Measurements from ENCODE around the gene SRSF12.
"Not testable (repeated sequence)": the region's sequence is repeated elsewhere in the genome, so short reads cannot be mapped to it uniquely, and the experiment has no call there.

Gene SRSF12

GRCh38 chr6:89133981-89134380 lies 16.1 kb upstream of the SRSF12 start:
- Histone ChIP-seq H3K36me3 (replicated peaks) (no peaks in the 10 kb centered on the region), H3K27ac (no peak overlapping the region), H3K27me3 (replicated peaks) (no peaks in the 10 kb centered on the region), H3K4me3 (ENCODE audit: low read depth, low read length) (no peak overlapping the region)
- TF ChIP-seq CTCF (IDR thresholded peaks at IDR 0.05; ENCODE audit: low read depth, low read length, missing control alignments): no peak
- no peak for DNase-seq
- in situ Hi-C loops (cut with HindIII; ENCODE audit: low pct_ligation_motif_present, low sequenced_read_pairs): no loop called here

DNA sequence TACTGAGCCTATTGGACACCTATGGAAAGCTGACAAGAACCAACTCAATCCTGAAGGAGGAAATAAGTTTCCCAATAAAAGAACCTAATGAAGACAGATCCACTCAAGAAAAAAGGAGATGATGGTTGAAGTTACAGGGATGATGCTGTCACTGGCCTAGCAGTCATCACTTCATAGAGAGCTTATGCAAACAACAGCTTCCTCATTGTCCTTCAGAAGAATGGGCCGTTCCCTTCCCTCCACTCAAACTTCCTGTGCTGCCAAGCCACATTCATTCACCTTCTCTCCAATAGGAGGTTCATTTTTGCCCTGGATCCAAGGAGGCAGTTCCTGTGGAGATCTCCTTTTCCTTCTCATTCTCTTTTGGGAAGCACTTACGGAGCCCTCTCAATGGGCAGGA lies 14.2 kb upstream of the SRSF12 start:
- in situ Hi-C loops (cut with HindIII; ENCODE audit: low pct_ligation_motif_present, low sequenced_read_pairs): no loop called here
- Histone ChIP-seq H3K4me3 (ENCODE audit: low read depth, low read length) (no peak overlapping the region), H3K36me3 (replicated peaks) (no peaks in the 10 kb centered on the region), H3K27me3 (replicated peaks) (no peaks in the 10 kb centered on the region), H3K27ac (no peak overlapping the region)
- no peak for DNase-seq
- TF ChIP-seq CTCF (IDR thresholded peaks at IDR 0.05; ENCODE audit: low read depth, low read length, missing control alignments): no peak

DNA sequence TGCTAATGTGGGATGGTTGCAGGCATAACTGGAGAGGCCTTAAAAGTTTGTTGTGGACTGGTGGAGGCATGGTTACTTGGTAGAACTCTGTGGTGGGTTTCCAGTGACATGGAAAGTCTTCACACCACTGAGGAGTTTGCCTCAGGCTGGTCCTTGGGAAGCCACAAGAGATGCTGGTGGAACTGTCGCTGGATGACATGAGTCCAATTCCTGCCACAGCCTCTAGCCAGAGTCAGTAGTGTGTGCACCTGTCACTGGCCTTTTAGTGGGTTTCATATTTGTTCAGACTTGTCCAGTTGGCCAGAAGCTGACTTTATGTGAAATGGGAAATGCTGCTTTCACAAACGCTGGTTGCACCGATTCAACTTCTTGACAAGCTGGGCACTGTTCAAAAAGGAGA lies 13.7 kb upstream of the SRSF12 start:
- no peak overlapping the region for H3K4me3 ChIP-seq (ENCODE audit: low read depth, low read length)
- in situ Hi-C loops (cut with HindIII; ENCODE audit: low pct_ligation_motif_present, low sequenced_read_pairs): no loop called here
- no peak for TF ChIP-seq CTCF (IDR thresholded peaks at IDR 0.05; ENCODE audit: low read depth, low read length, missing control alignments)
- no peaks in the 10 kb centered on the region for H3K36me3 ChIP-seq (replicated peaks)
- H3K27ac ChIP-seq: no peak overlapping the region
- DNase-seq: no peak
- no peaks in the 10 kb centered on the region for H3K27me3 ChIP-seq (replicated peaks)

GRCh38 chr6:89128256-89128671 lies 10.4 kb upstream of the SRSF12 start:
- H3K36me3 ChIP-seq (replicated peaks); in situ Hi-C loops (cut with HindIII; ENCODE audit: low pct_ligation_motif_present, low sequenced_read_pairs); H3K27me3 ChIP-seq (replicated peaks); DNase-seq; H3K4me3 ChIP-seq (ENCODE audit: low read depth, low read length); H3K27ac ChIP-seq: not testable (repeated sequence)

- in situ Hi-C loops (cut with HindIII; ENCODE audit: low pct_ligation_motif_present, low sequenced_read_pairs): no loop called here
- no peak for DNase-seq
- Histone ChIP-seq H3K4me3 (ENCODE audit: low read depth, low read length) (no peak overlapping the region), H3K36me3 (replicated peaks) (no peaks in the 10 kb centered on the region), H3K27ac (no peak overlapping the region), H3K27me3 (replicated peaks) (no peaks in the 10 kb centered on the region)
- peak; percentile 62 for TF ChIP-seq CTCF (IDR thresholded peaks at IDR 0.05; ENCODE audit: low read depth, low read length, missing control alignments)
These were observed 4.8 kb upstream of the SRSF12 start for GRCh38 chr6:89122625-89123024.

DNA sequence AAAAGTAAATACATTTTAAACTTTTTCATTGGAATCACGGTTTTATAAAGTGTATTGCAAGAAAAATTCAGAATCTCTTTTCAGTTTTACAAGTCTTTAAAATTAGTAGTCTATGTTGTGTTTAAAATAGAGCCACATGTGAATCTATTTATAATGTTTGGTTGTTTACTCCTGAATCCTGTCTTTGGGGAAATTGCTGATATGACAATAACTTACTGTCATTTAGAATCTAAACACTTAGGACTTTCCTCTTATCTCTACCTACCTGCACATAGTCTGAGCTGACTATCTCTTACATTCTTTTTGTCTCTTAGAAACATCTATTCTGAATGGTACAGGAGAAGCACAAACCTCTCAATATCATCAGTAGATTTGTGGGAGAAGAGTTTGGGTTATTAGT lies 4.1 kb upstream of the SRSF12 start:
- Histone ChIP-seq H3K27ac (no peak overlapping the region), H3K4me3 (ENCODE audit: low read depth, low read length) (no peak overlapping the region), H3K27me3 (replicated peaks) (no peaks in the 10 kb centered on the region), H3K36me3 (replicated peaks) (no peaks in the 10 kb centered on the region)
- in situ Hi-C loops (cut with HindIII; ENCODE audit: low pct_ligation_motif_present, low sequenced_read_pairs): no loop called here
- no peak for DNase-seq
- TF ChIP-seq CTCF (IDR thresholded peaks at IDR 0.05; ENCODE audit: low read depth, low read length, missing control alignments): no peak

Data from brain microvascular endothelial cell (primary cell).